Osteoblast (primary cell): ENCODE data around the gene SIPA1L3. TPM values are rescaled to one million over a fixed set of nuclear protein-coding genes. Genes with fewer than 3 reads are reported as not detected.

Source experiments
- DNase-seq: peaks from one replicate; pipeline ENCODE4 v3.0.0; 2011; ENCODE audit warnings: low spot score, mixed read lengths; ENCODE audit not compliant: insufficient read length; ENCODE audit errors: missing footprints
- H2AFZ ChIP-seq: 2 replicates; pipeline ENCODE4 v1.6.0; 2011; ENCODE audit warnings: mild to moderate bottlenecking, low read length
- H3K27ac ChIP-seq: 2 replicates; pipeline ENCODE4 v1.5.1; 2011; ENCODE audit warnings: mild to moderate bottlenecking, low read depth, low read length, moderate library complexity
- H3K27me3 ChIP-seq: 2 replicates; pipeline ENCODE4 v1.6.0; 2012; ENCODE audit warnings: mild to moderate bottlenecking, control low read depth, inconsistent platforms, low read length, moderate library complexity; ENCODE audit not compliant: insufficient read depth
- H3K36me3 ChIP-seq: 2 replicates; pipeline ENCODE4 v1.5.1; 2011; ENCODE audit warnings: mild to moderate bottlenecking, low read length, control low read depth, moderate library complexity; ENCODE audit not compliant: insufficient read depth
- H3K4me1 ChIP-seq: 2 replicates; pipeline ENCODE4 v1.5.1; 2011; ENCODE audit warnings: mild to moderate bottlenecking, low read length, control low read depth, moderate library complexity; ENCODE audit not compliant: insufficient read depth
- H3K4me2 ChIP-seq: 2 replicates; pipeline ENCODE4 v1.6.0; 2011; ENCODE audit warnings: mild to moderate bottlenecking, low read length; ENCODE audit not compliant: insufficient read depth
- H3K4me3 ChIP-seq: fragments of 200-600 bp; sonication (generic); 3 replicates; pipeline ENCODE4 v1.5.1; 2012; ENCODE audit warnings: mild to moderate bottlenecking, low read length, inconsistent platforms; ENCODE audit not compliant: insufficient read depth
- H3K79me2 ChIP-seq: 2 replicates; pipeline ENCODE4 v1.6.0; 2012; ENCODE audit warnings: mild to moderate bottlenecking, low read length, control low read depth, inconsistent platforms; ENCODE audit not compliant: insufficient read depth
- H3K9me3 ChIP-seq: 2 replicates; pipeline ENCODE4 v1.5.1; 2011; ENCODE audit warnings: low read depth, low read length, control low read depth
- H4K20me1 ChIP-seq: 2 replicates; pipeline ENCODE4 v1.6.0; 2012; ENCODE audit warnings: mild to moderate bottlenecking, low read length, control low read depth; ENCODE audit not compliant: insufficient read depth
- total RNA-seq: library from RNA; depleted of rRNA; stranded (reverse); fragments of >200 nt; gene quantifications from 2 replicates; pipeline ENCODE4 v1.2.3, GENCODE V29; 2012
- TF ChIP-seq, protein P1 (sequence below): IDR thresholded peaks from 2 replicates; pipeline ENCODE4 v1.5.1; 2011; ENCODE audit warnings: mild to moderate bottlenecking, low read depth, low read length, moderate library complexity; ENCODE audit errors: extremely low read depth

The SIPA1L3 gene
- total RNA-seq, 1 donor, result 17.4 TPM

DNA sequence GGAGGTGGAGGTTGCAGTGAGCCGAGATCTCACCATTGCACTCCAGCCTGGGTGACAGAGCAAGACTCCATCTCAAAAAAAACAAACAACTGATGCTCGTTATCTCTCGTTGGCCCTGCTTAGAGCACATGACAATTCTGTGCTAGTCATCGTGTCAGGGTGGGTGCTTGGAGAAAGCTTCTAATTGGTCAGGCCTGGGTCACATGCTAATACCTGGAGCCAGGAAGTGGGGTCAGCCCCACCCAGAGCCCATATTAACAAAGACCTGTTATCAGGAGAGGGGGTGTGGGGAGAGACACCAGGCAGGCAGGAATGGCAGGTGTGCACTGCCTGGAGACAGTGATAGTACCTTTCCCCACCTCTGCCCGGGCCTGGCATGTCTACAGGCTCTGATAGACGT lies 232.1 kb downstream of the SIPA1L3 start:
- no peak overlapping the region for H3K4me3 ChIP-seq
- no peak overlapping the region for H3K4me2 ChIP-seq
- peaks cover 9% of the 10 kb centered on the region for H4K20me1 ChIP-seq
- no peak overlapping the region for H3K27ac ChIP-seq
- no peaks in the 10 kb centered on the region for H3K27me3 ChIP-seq
- peaks cover 11% of the 10 kb centered on the region for H3K79me2 ChIP-seq
- no peak overlapping the region for H2AFZ ChIP-seq
- TF ChIP-seq, protein P1, sequence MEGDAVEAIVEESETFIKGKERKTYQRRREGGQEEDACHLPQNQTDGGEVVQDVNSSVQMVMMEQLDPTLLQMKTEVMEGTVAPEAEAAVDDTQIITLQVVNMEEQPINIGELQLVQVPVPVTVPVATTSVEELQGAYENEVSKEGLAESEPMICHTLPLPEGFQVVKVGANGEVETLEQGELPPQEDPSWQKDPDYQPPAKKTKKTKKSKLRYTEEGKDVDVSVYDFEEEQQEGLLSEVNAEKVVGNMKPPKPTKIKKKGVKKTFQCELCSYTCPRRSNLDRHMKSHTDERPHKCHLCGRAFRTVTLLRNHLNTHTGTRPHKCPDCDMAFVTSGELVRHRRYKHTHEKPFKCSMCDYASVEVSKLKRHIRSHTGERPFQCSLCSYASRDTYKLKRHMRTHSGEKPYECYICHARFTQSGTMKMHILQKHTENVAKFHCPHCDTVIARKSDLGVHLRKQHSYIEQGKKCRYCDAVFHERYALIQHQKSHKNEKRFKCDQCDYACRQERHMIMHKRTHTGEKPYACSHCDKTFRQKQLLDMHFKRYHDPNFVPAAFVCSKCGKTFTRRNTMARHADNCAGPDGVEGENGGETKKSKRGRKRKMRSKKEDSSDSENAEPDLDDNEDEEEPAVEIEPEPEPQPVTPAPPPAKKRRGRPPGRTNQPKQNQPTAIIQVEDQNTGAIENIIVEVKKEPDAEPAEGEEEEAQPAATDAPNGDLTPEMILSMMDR, result no peak
- no peaks in the 10 kb centered on the region for H3K4me1 ChIP-seq
- no peak for DNase-seq
- no peaks in the 10 kb centered on the region for H3K9me3 ChIP-seq
- H3K36me3 ChIP-seq, result peaks cover 26% of the 10 kb centered on the region

DNA sequence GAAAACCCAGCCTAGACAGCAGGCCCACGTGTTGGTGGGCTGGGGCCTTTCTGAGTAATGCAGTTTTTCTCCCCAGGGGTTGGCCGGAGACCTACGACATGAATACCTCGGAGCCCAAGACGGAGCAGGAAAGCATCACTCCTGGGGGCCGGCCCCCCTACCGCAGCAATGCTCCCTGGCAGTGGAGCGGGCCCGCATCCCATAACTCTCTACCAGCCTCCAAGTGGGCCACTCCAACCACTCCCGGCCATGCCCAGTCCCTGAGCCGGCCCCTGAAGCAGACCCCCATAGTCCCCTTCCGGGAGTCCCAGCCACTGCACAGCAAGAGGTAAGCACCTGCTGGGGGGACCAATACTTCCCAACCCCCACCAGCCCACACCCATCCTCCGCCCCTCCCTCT lies 234.1 kb downstream of the SIPA1L3 start:
- no peak overlapping the region for H3K4me3 ChIP-seq
- H3K27ac ChIP-seq, result no peak overlapping the region
- H4K20me1 ChIP-seq, result peaks cover 9% of the 10 kb centered on the region
- no peaks in the 10 kb centered on the region for H3K27me3 ChIP-seq
- H2AFZ ChIP-seq, result no peak overlapping the region
- TF ChIP-seq, protein P1, result no peak
- no peak for DNase-seq
- H3K9me3 ChIP-seq, result no peaks in the 10 kb centered on the region
- H3K79me2 ChIP-seq, result peaks cover 4% of the 10 kb centered on the region
- peaks cover 32% of the 10 kb centered on the region for H3K36me3 ChIP-seq
- H3K4me1 ChIP-seq, result no peaks in the 10 kb centered on the region
- no peak overlapping the region for H3K4me2 ChIP-seq

DNA sequence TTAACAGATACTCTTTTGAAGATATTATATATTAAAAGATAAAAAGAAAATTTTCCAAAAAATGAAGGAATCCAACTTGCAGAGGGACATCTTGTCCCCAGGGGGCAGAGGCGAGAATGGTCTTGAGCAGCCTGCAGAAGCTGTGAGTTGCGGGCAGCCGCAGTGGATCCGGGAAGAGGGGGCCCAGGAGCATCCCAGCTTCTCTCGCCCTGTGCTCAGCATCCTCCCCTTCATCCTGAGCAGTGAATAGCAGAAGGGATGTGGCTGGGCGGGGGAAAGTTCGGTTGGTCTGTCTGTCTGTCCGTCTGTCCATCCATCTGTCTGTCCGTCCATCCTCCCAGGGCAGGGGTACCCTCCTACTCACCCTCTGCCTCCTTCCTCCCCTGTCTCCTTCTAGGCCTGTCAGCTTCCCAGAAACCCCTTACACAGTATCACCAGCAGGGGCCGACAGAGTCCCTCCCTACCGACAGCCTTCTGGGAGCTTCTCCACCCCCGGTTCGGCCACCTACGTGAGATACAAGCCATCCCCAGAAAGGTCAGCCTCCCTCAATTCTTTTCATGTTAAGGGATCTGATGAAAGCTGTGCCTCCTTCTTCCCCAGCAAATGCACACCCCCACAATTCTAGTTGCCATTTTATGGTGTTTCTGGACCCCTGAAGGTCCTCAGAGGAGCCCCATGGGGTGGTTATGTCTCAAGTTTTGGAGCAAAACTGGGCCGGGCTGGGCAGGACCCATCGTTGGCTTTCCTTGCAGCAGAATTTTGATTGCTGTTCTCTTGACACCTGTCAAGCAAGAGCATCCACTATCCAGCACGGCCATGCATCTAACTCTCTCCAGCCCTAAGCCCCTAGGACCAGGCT lies 235.4 kb downstream of the SIPA1L3 start:
- DNase-seq, result peak; percentile 91
- no peak overlapping the region for H3K27ac ChIP-seq
- H3K4me3 ChIP-seq, result no peak overlapping the region

DNA sequence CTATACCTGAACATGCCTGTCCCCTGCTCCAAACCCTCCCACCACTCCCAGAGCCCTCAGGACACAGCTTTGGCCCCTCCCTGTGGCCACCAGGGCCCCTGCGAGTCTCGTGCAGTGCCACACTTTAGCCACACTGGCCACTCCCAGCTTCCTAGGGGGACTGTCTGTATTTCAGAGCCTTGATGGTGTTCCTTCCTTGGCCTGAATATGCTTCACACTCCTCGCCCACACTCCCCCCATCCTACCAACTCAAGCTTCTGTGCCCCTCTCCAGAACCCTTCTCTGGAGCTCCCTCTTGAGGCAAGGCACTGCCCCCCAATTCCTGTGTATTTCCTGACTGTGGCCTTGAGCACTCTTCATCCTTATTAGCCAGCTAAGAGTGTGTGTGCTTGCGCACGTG lies 236.8 kb downstream of the SIPA1L3 start:
- Histone ChIP-seq H4K20me1 (peaks cover 6% of the 10 kb centered on the region), H3K27ac (no peak overlapping the region), H3K4me2 (no peak overlapping the region), H3K4me1 (no peaks in the 10 kb centered on the region), H3K27me3 (no peaks in the 10 kb centered on the region), H3K4me3 (no peak overlapping the region), H3K36me3 (peaks cover 33% of the 10 kb centered on the region), H3K9me3 (no peaks in the 10 kb centered on the region), H3K79me2 (no peaks in the 10 kb centered on the region), H2AFZ (no peak overlapping the region)
- TF ChIP-seq, protein P1, result peak; percentile 21
- no peak for DNase-seq

More for the DNA sequence above, 235.4 kb downstream of the SIPA1L3 start:
- Histone ChIP-seq H3K79me2 (no peaks in the 10 kb centered on the region), H3K36me3 (peaks cover 33% of the 10 kb centered on the region), H3K4me1 (no peaks in the 10 kb centered on the region), H3K4me2 (no peak overlapping the region), H3K27me3 (no peaks in the 10 kb centered on the region), H3K9me3 (no peaks in the 10 kb centered on the region), H4K20me1 (peaks cover 6% of the 10 kb centered on the region), H2AFZ (no peak overlapping the region)
- TF ChIP-seq, protein P1, result peak; percentile 82
